PC-9 (cell line): Measurements from ENCODE around the gene TREH.

Source experiments
- CTCF ChIP-seq: fragments of 200-600 bp; sonication (generic); conservative IDR thresholded peaks from 2 replicates; pipeline ENCODE4 v1.6.1; 2017; ENCODE audit warnings: mixed run types, antibody characterized with exemption, mild to moderate bottlenecking, moderate library complexity
- EZH2 ChIP-seq: fragments of 200-600 bp; sonication (generic); IDR thresholded peaks from 2 replicates; pipeline ENCODE4 v1.8.0; 2017; ENCODE audit warnings: antibody characterized with exemption, low read depth

- TF ChIP-seq CTCF (no peak), EZH2 (no peak)
Observed at GRCh38 chr11:118688851-118689502, 9.5 kb upstream of the TREH start.
